ELF-1 (cell line): ENCODE measurements around the gene ZCCHC18.
A peak's percentile ranks its signal among the peaks of the same experiment; 100 is the strongest.
"Not testable (repeated sequence)": the region's sequence is repeated elsewhere in the genome, so short reads cannot be mapped to it uniquely, and the experiment has no call there.

ENCODE experiments used
- DNase-seq: peaks from one replicate; pipeline ENCODE4 v3.0.0-alpha.2; 2016; ENCODE audit warnings: low read depth, low spot score

Gene ZCCHC18

DNA sequence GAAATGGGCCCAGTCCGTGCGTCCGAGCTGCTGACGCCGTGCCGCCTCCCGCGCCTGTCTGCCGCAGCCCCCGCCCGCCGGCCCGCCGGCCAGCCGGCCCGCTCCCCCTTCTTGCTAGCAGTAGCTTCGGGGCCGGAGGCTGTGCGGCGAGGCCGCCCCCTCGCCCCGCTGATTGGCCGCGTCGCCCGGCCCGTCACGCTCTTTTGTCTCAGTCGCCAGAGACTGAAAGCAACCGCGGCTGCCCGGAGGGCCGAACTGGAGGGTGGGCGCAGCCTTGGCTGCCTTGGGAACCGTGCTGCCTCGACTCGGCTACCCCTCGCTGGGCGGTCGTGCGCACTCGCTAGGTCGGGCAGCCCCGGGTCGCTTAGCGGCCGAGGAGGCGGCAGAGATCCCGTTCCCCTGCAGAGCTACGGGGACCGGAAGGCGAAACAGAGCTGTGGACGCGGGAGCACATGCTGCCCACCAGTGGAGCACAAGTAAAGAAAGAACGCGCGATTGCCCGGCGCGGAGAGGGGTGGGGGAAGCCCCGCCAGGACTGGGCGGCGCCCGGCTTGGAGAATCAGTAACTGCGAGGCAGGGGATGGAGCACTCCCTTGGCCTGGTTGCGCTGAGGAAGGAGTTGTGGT, at the start of gene ZCCHC18:
Gene ZCCHC18, plus strand, starts transcription at position 198 of the 626 bp plus-strand sequence. CDS start 1,589 bp downstream, outside the sequence.
- peak; percentile 97 for DNase-seq

GRCh38 chrX:104062636-104063035, 49.7 kb upstream of the ZCCHC18 start:
- DNase-seq: not testable (repeated sequence)

DNA sequence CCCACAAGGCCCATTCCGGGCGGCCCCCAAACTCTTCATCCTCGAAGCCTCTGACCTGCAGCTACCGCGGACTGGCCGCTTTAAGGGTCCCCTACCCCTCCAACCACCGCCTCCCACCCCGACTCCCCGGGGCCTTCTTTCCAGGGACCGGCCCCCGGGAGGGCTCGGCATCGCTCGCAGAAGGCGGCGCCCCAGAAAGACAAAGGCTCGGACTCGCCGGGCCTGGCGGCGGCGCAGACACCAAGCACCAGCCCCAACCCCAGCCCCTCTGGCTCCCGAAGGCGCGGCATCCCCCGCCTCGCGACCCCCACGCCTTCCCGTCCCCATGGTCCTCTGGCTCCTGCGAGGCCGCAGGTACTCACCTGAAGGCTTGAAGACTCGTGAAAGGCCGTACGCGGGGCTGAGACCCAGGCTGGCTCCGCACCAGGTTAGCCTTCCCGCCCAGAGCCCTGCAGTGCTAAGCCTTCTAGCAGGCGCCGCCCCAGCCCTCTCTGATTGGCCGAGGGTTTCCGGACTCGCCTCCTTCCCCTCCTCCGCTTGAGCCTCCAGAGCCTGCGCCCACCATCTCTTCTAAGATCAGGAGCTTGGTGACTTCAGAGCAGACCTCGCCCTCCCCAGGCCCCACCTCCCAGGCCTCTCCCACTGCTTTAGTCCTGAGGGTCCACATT, 36.4 kb upstream of the ZCCHC18 start, which contains the start of gene TMSB15C:
Gene TMSB15C, minus strand, starts transcription at position 459 of the 668 bp plus-strand sequence.
- DNase-seq: not testable (repeated sequence)

- not testable (repeated sequence) for DNase-seq
Measured at GRCh38 chrX:104077854-104078253, 34.5 kb upstream of the ZCCHC18 start.

- no peak for DNase-seq
Measured at GRCh38 chrX:104084063-104084462, 28.3 kb upstream of the ZCCHC18 start.

- no peak for DNase-seq
Measured at GRCh38 chrX:104084534-104085277, 27.6 kb upstream of the ZCCHC18 start.

GRCh38 chrX:104085477-104085876, 26.8 kb upstream of the ZCCHC18 start:
- DNase-seq: no peak

DNA sequence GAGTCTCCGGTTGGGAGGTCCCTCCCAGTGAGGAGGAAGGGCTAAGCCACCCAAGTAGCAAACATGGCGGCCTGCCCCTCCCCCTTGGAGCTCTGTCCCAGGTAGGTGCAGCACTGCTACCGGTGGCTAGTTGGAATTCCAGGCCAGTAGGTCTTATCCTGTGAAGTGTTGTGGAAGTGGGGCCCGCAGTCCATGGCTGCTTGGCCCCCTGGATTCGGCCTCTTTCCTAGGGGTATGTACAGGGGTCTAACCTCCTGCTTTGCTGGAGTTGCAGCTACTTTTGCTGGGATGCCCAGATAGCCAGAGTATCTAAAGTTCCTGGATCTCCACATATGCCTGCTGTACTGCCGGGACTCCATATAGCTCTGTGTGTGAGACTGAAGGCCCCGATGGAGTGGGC, 26.4 kb upstream of the ZCCHC18 start:
- no peak for DNase-seq

DNA sequence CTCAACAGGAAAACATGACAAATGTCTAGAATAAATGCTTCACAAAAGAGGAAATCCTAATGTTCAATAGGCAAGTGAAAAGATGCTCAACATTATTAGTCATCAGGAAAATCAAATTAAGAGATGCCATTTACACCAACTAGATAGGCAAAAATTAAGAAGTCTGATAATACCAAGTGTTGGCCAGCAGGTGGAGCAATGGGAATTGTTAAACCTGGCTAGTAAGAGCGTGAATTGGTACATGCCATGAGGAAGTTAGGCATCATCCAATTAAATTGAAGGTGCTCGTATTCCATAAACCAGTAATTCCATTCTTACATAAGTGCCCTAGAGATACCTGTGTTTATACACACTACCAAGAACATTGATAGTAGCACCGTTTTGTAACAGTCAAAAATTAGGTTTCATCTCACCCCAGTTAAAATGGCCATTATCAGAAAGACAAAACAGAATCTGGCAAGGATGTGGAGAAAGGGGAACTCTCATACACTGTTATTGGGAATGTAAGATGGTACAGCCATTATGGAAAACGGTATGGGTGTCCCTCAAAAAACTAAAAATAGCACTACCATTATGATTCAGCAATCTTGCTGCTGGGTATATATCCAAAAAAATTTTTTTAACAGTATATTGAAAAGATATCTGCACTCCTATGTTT, 14.0 kb upstream of the ZCCHC18 start:
- no peak for DNase-seq

DNA sequence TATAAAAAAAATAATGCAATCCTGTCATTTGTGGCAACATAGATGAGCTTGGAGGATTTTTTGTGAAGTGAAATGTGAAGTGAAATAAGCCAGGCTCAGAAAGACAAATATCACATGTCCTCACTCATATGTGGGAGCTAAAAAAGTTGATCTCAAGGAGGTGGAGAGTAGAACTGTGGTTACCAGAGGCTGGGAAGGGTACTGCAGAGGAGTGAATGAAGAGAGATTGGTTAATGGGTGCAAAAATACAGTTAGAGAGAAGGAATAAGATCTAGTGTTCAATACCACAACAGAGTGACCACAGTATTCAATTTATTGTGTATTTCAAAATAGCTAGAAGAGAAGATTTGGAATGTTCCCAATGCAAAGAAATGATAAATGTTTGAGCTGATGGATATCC, 13.4 kb upstream of the ZCCHC18 start:
- no peak for DNase-seq

GRCh38 chrX:104104676-104105075, 7.6 kb upstream of the ZCCHC18 start:
- DNase-seq: no peak

GRCh38 chrX:104105330-104106262, 6.7 kb upstream of the ZCCHC18 start:
- no peak for DNase-seq

GRCh38 chrX:104108955-104109354, 3.4 kb upstream of the ZCCHC18 start:
- peak; percentile 39 for DNase-seq

GRCh38 chrX:104110491-104111240, 1.7 kb upstream of the ZCCHC18 start:
- DNase-seq: not testable (repeated sequence)

DNA sequence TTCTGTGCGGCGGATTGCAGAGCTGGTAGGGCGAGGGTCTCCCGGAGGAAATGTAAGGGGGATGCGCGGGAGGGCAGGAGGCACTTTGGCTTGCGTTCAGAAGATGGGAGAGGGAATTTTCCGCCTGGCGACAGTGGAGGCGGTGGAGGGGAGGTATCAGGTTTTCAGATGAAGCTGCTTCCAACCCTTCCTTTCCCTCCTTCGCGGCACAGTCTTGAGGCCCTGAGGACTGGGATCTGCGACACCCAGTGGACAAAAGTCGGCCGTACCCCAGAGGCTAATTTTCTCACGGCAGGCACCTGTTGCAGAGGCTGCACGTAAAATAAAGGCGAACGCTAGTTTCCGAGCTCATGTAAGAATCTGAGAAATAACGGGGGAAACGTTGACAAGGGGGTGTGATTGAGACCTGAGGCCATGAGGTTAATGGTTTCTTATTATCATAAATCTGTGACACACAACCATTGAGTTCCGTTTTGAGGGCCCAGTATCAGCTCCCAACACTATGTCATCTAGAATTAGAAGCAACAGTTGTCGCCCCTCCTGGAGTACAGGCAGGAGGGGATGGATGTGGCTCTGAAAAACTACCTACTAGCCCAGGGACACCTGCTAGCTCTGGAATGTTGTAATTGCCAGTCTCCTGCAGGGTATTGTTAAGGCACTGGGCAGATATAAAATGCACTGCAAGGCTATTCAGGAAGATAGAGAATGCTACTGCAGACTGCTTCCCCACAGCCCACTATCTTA, 1.1 kb downstream of the ZCCHC18 start:
- peak; percentile 85 for DNase-seq

DNA sequence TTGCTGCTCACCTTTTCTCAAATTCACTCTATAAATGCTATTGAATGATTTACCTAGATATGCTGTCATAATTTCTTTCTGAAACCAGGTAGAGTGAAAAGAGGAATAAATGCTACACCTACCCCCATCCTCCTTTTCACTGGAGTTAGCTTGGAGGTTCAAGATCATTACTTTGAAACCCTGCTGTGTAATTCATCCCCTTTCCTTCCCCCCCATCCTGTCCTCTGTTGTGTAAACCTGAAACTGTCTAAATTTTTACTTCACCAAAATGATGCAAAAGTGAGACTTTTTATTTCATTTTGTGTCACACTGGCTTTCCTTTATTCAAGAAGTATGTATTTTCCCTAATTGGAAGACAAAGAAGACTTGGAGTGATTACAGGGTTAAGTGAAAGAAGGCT, 5.4 kb downstream of the ZCCHC18 start:
- DNase-seq: no peak

GRCh38 chrX:104118765-104119164, 6.4 kb downstream of the ZCCHC18 start:
- no peak for DNase-seq

- DNase-seq: no peak
Measured at GRCh38 chrX:104122829-104123228, 10.5 kb downstream of the ZCCHC18 start.

DNA sequence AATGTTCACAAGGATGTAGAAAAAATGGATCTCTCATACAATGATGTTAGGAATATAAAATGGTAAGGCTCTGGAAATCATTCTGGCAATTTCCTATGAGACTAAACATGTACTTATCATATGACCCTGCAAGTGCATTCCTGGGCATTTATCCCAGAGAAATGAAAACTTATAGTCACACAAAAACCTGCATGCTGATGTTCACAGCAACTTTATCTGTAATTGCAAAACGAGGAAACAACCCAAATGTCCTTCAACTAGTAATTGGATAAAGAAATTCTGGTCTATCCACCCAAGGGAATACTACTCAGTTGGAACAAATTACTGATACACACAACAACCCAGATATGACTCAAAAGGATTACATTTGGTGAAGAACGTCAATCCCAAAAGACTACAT, 14.5 kb downstream of the ZCCHC18 start:
- no peak for DNase-seq
